Astrocyte of the cerebellum (primary cell): Measurements from ENCODE around the gene KRTAP20-2.

Source experiments
- DNase-seq: peaks from one replicate; pipeline ENCODE4 v3.0.0-alpha.2; 2011; ENCODE audit warnings: low read depth
- H3K4me3 ChIP-seq: 2 replicates; pipeline ENCODE4 v1.5.1; 2011; ENCODE audit warnings: mild to moderate bottlenecking, low read depth, low read length, moderate library complexity
- CTCF ChIP-seq: IDR thresholded peaks from 2 replicates; pipeline ENCODE4 v1.5.1; 2012; ENCODE audit warnings: low read length, low read depth, moderate library complexity, mild to moderate bottlenecking; ENCODE audit errors: missing control alignments
- in situ Hi-C: cut with HindIII; loops from 2 replicates; pipeline ENCODE4 v1.10.0; 2017; ENCODE audit warnings: low sequenced_read_pairs

KRTAP20-2 gene

DNA sequence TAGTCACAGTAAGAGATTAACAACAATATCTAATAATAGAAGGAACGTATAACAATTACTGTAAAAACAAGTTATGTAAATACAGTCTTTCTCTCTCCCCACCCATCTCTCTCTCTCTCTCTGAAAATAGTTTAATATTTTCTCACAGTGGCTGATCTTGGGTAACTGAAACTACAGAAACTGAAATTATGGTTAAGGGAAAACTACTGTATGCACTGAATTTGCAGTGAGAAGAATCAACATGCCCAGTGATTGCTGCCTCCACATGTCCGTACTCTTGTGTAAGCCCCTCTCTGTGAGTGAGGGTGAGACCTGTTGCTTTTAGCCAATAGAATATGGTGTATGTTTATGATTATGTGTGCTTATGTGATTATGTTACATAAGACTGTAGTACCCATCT is 22.9 kb upstream of the KRTAP20-2 start:
- no peak for DNase-seq
- in situ Hi-C loops, result no loop called here
- no peak overlapping the region for H3K4me3 ChIP-seq
- TF ChIP-seq CTCF, result no peak

DNA sequence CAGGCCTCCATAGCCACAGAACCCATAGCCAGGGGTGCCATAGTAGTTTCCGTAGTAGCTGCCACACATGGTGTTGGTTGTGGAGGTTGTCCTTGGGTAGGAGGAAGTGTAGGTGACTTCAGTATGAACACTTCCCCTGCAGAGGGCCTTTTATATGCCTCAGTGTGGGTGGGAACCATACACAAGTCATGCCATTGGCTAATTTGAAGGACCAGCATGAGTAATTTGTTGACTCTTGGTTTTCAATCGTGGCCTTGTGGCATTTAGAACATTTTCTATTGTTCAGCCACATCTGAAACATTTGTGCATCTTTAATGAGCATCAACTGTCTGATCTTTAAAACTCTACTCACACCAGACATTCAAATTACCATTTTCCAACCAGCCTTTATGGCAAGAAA is 21.2 kb upstream of the KRTAP20-2 start, which contains the start of gene KRTAP6-1:
TSS of gene KRTAP6-1 (minus strand) at position 95 of the 400 bp plus-strand sequence. CDS start at position 69, 26 bp downstream.
- in situ Hi-C loops, result no loop called here
- no peak within 1 kb of the TSS for H3K4me3 ChIP-seq
- TF ChIP-seq CTCF, result no peak
- no peak for DNase-seq

DNA sequence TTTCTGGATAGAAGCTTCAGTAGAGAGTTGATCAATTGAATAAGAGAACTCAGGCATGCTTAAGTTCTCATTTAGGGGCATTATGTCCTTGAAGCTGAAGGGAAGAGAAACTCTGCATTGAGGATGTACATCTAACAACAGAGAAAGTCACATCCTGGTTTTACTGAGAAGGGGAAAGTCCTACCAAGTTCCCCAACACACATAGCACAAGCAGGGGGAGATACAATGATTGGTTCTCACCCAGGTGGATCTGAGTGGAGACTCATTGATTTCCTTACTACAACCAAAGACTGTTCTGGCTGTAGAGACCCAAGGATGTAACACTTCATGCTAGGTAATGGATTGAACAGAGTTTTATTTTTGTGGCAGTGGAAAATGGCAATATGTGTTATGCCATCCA is 19.8 kb upstream of the KRTAP20-2 start:
- no peak for TF ChIP-seq CTCF
- no peak overlapping the region for H3K4me3 ChIP-seq
- no peak for DNase-seq
- in situ Hi-C loops, result no loop called here

- H3K4me3 ChIP-seq, result no peak within 1 kb of the TSS
- TF ChIP-seq CTCF, result no peak
- DNase-seq, result no peak
- in situ Hi-C loops, result no loop called here
Measured at GRCh38 chr21:30616125-30616524, 18.9 kb upstream of the KRTAP20-2 start, which contains the start of gene KRTAP20-1. Gene KRTAP20-1 (plus strand): TSS chr21:30616425. CDS start chr21:30616455, 30 bp downstream.

GRCh38 chr21:30620080-30620479 is 14.9 kb upstream of the KRTAP20-2 start:
- TF ChIP-seq CTCF, result no peak
- H3K4me3 ChIP-seq, result no peak overlapping the region
- DNase-seq, result no peak
- in situ Hi-C loops, result no loop called here

DNA sequence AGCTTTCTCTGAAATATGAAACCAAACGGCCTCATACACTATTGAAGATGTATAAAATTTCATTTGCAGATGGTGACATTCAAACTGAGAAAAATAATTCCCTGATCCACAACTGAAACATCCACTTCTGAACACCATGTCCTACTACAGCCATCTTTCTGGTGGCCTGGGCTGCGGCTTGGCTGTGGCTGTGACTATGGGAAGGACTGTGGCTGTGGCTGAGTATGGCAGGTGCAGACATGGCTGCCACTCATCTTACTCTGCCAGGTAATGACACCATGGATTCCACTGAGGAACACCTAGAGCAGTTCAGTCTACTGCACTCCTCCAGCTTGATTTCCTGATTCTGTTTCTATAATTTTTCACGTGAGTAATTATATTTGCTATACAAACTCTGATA is 14.5 kb upstream of the KRTAP20-2 start, which contains the start of gene KRTAP20-4:
TSS of gene KRTAP20-4 (plus strand) at position 106 of the 400 bp plus-strand sequence.
- no peak for TF ChIP-seq CTCF
- no peak for DNase-seq
- in situ Hi-C loops, result no loop called here
- H3K4me3 ChIP-seq, result no peak within 1 kb of the TSS
